NCI-H1092 treated with DMSO at 0.1 percent for 48 hours (cell line): ENCODE results near the gene ABLIM2.

ENCODE experiments used
- DNase-seq: peaks from one replicate; lab custom pipeline; 2025; lab: John Stamatoyannopoulos, UW

The ABLIM2 gene

GRCh38 chr4:8174970-8175369, 16.4 kb upstream of the ABLIM2 start:
- DNase-seq: no peak

GRCh38 chr4:8173492-8174242, 15.1 kb upstream of the ABLIM2 start:
- peak; percentile 41 for DNase-seq

- no peak for DNase-seq
Measured at GRCh38 chr4:8171984-8172924, 13.6 kb upstream of the ABLIM2 start.

- no peak for DNase-seq
Measured at GRCh38 chr4:8171266-8171665, 12.7 kb upstream of the ABLIM2 start.

DNA sequence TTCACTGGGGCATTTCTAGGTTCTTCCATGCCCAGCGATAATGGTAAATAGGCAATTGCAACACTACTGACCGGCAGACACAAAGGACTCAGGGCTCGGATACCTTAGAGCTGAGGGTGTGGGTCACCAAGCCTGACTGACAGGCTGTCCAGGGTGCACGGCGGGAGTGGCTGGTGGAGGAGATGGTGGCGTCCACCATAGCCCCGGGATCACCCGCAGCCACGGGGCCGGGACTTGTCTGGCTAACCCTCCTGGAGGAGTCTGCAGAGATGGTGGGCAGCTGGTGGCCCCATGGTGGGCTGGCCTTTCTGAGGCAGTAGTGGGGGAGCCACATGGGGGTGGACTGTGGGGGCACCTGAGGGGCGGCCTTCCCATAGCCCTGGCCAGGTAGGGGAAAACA, 11.7 kb upstream of the ABLIM2 start:
- DNase-seq: no peak

DNA sequence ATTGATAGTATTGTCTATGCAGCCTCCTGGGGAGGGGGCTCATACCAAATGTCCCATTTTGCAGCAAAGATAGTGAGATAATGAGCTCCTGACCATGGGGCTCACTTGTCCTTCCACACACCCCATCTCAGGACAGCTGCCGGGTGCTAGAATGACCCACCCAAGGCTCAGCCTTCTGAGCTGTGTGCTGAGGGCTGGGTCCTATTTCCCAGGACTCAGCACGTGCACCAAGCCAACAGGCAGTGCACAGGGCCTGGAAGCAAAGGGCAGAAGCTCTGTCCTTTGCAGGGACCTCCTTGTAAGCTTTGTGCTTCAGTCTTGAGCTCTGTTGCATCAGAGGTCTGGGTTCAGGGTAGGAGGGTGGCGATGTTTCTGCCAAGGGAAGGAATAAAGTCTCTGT, 11.2 kb upstream of the ABLIM2 start:
- DNase-seq: no peak

- no peak for DNase-seq
Measured at GRCh38 chr4:8168832-8169598, 10.4 kb upstream of the ABLIM2 start.

GRCh38 chr4:8168232-8168631, 9.6 kb upstream of the ABLIM2 start:
- no peak for DNase-seq

GRCh38 chr4:8167815-8168214, 9.2 kb upstream of the ABLIM2 start:
- DNase-seq: no peak

GRCh38 chr4:8167291-8167690, 8.7 kb upstream of the ABLIM2 start:
- no peak for DNase-seq

DNA sequence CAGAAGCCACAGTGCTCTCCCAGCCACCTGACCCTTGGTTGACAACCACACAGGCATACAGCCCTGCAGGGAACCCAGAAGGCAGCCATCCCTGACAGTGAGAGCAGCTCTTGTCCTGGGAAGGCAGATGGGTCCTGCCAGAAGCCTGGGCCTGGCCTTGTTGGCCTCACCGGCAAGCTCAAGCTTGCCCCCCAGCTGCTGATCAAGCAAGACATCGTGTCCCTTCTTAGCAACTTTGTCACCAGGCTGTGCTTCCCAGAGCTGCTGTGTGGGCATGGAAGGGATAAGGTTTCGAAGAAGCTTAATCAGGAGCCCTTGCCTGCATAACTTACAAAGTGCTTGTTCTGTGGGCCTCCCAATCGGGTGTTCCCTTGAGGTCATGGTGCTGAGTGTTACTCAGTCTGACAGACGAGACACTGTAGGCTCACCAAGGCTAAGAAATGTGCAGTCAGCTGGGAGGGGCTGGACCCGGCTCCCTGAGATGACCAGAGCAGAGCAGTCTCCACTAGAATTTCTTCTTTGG, 6.8 kb upstream of the ABLIM2 start:
- no peak for DNase-seq

DNA sequence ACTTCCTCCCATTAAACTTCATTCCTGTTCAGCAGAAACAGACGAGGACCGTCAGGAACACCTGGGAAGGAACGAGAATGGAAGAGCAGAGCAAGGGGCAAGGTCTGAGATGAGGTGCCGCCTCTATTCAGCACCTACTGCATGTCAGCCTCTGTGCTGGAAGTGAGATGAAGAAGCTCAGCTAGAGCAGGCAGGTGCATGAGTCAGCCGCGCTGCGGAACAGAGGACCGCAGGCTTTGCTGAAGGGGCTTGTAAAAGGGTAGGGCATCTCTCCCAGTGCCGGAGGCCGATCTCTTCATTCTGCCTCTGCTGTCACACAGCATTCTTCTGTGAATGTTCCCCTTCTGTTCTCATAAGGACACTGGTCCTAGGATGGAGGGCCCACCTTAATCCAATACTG, 6.1 kb upstream of the ABLIM2 start:
- no peak for DNase-seq

- no peak for DNase-seq
Measured at GRCh38 chr4:8164194-8164565, 5.6 kb upstream of the ABLIM2 start.

DNA sequence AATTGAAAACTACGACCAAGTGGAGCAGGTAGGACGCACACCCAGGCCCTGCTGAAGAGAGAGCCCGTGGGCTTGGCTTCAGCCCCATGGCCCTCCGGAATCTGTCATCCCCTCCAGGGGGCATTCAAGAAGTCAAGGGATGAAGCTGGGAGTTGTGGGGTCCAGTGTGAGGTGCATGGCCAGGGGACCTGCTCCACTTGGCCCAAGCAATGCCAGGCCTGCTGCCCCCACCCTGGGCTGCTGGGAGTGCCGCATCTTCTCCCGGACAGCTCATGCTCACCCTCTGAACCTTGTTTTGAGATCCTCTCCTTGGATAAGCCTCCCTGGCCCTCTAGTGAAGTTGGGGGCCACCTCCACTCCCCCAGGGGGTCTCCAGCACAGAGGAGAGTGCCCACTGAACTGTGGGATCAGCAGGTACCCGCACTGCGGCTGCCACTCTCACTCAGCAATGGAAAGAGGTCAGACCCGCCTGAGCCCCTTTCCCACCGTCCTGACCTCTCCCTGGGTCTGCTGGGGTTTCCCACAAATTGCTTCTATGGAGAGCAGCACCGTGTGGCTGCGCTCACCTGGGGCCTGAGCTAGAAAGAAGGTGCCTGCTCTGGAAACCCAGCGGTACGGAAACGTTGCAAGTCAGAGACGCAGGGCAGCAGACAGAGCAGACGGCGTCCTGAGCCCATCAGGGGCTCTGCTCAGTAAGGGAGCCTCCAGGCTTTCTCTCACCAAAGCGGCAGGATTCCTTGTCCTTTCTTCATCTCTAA, 5.0 kb upstream of the ABLIM2 start:
- no peak for DNase-seq

DNA sequence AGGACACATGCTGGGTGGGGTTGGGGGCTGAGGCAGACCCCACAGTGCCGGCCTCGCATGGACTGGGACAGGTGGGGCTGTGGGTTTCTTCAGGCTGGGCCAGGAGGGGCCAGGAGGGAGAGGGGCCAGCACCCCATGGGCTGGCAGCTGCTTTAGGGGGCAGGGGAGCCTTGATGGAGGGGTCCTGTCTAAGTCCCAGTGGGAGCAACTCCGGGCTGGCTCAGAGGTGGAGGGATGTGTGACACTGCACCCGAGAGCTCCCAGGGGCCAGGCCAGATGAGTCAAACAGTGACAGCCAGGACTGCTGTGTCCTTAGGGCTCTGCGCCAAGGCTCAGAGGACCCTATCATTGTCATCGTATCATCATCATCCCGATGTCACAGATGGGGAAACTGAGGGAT, 4.4 kb upstream of the ABLIM2 start:
- no peak for DNase-seq

DNA sequence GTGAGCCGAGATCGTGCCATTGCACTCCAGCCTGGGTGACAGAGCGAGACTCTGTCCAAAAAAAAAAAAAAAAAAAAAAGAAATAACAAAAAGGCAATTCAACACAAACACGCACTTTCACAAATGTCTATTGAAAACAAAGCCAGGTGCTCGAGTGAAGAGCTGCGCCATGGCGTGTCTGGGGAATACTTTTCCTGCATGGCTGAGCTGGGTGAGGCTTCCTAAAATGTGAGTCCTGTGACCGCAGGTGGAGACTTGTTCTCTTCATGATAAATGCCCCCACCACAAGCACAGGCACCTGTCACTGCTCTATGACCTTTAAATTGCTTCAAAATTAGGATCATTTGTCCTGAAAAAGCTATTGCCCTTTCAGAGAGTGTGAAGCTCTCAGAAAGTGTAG, 4.0 kb upstream of the ABLIM2 start:
- peak; percentile 20 for DNase-seq

GRCh38 chr4:8160572-8160971, 2.0 kb upstream of the ABLIM2 start:
- DNase-seq: no peak

- no peak for DNase-seq
Measured at GRCh38 chr4:8160233-8160560, 1.6 kb upstream of the ABLIM2 start.

DNA sequence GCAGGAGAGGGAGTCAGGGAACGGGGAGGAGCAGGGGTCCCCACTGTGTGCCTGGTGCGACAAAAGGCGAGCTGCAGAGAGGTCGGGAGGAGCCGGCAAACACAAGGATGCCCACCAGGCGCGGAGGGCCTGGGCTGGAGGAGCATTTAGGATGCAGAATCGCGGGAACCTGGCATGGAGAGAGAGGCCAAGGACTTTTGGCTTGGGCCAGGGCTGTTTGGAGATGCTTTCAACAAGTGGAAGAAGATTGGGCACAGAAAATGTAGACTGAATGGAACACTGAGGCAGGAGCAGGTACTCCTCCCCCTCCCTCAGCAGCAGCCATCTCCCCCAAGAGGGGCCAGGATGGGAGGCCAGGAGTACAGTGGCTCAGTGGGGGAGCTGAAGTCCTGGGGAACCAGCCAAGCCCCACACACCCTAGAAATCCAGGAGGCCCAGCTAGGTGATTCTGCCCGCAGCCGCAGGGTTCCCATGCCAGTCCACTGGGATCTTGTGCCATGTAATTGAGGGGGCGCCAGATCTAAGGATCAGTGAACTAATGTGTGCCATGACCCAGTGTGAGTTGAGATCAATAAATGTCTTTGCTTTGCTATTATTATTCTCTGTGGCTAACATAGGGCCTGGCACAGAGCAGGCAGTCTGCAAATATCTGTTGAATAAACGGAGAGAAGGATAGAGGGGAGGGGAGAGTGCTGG, 1.1 kb upstream of the ABLIM2 start:
- peak; percentile 44 for DNase-seq

GRCh38 chr4:8157944-8158709, 486 bp downstream of the ABLIM2 start:
- DNase-seq: peak; percentile 50
